IMR-90 (cell line): ENCODE data around the gene SESN2. TPM values are rescaled to one million over a fixed set of nuclear protein-coding genes. Genes with fewer than 3 reads are reported as not detected.

ENCODE experiments used
- ATAC-seq: fragments of 200-7000 bp; cut with Tn5 transposase; 2 replicates; pipeline ENCODE4 v1.9.1; 2020; ENCODE audit warnings: low read depth, mild to moderate bottlenecking, moderate library complexity
- BruUV-seq: library from RNA; stranded (reverse); fragments of 400-500 nt; replicated peaks from 2 replicates; lab custom pipeline; 2021; lab: Mats Ljungman, UMichigan
- CTCF ChIA-PET: fragments of 300-600 bp; formaldehyde crosslinking; extraction: SDS; loops from one replicate; lab custom pipeline; 2021; ENCODE audit warnings: antibody characterized with exemption; lab: Yijun Ruan, JAX
- POLR2A ChIA-PET: fragments of 300-600 bp; sonication (Branson Sonifier 250); formaldehyde crosslinking; loops from one replicate; lab custom pipeline; 2022; ENCODE audit warnings: antibody characterized with exemption; ENCODE audit not compliant: unreplicated experiment; lab: Charles Lee
- DNase-seq: peaks from one replicate; pipeline ENCODE4 v3.0.0; 2013
- H2AFZ ChIP-seq: replicated peaks from 2 replicates; pipeline ENCODE3; 2013; ENCODE audit warnings: low read length, mild to moderate bottlenecking; ENCODE audit not compliant: poor library complexity
- H2AK5ac ChIP-seq: 2 replicates; pipeline ENCODE4 v1.6.1; 2013; ENCODE audit warnings: low read depth, low read length, inconsistent platforms
- H2AK9ac ChIP-seq: replicated peaks from 2 replicates; pipeline ENCODE3; 2013; ENCODE audit warnings: mild to moderate bottlenecking, low read depth, low read length, moderate library complexity; ENCODE audit not compliant: poor library complexity
- H2BK120ac ChIP-seq: 2 replicates; pipeline ENCODE4 v1.6.1; 2013; ENCODE audit warnings: low read depth, low read length, inconsistent platforms
- H2BK15ac ChIP-seq: 3 replicates; pipeline ENCODE4 v1.6.1; 2013; ENCODE audit warnings: low read depth, low read length, inconsistent platforms
- H2BK20ac ChIP-seq: 2 replicates; pipeline ENCODE4 v1.6.1; 2013; ENCODE audit warnings: low read depth, mild to moderate bottlenecking, inconsistent platforms, low read length, moderate library complexity
- H2BK5ac ChIP-seq: 2 replicates; pipeline ENCODE4 v1.6.1; 2013; ENCODE audit warnings: mild to moderate bottlenecking, low read depth, low read length, inconsistent platforms; ENCODE audit not compliant: poor library complexity, severe bottlenecking
- H3K14ac ChIP-seq: replicated peaks from 2 replicates; pipeline ENCODE4 v1.6.1; 2013; ENCODE audit warnings: low read depth, low read length, inconsistent platforms
- H3K18ac ChIP-seq: 2 replicates; pipeline ENCODE4 v1.6.1; 2013; ENCODE audit warnings: low read depth, low read length, control low read depth
- H3K23ac ChIP-seq: 2 replicates; pipeline ENCODE4 v1.6.1; 2013; ENCODE audit warnings: low read depth, low read length, inconsistent platforms
- H3K27ac ChIP-seq: 2 replicates; pipeline ENCODE4 v1.5.1; 2013; ENCODE audit warnings: mild to moderate bottlenecking, control low read depth, low read length; ENCODE audit not compliant: insufficient read depth
- H3K27me3 ChIP-seq: 2 replicates; pipeline ENCODE4 v1.6.1; 2013; ENCODE audit warnings: low read length; ENCODE audit not compliant: control insufficient read depth, insufficient read depth
- H3K36me3 ChIP-seq: 2 replicates; pipeline ENCODE4 v1.6.1; 2013; ENCODE audit warnings: low read length, mixed read lengths; ENCODE audit not compliant: control insufficient read depth, insufficient read depth
- H3K4ac ChIP-seq: 2 replicates; pipeline ENCODE4 v1.6.1; 2013; ENCODE audit warnings: low read depth, low read length, inconsistent platforms
- H3K4me1 ChIP-seq: 2 replicates; pipeline ENCODE4 v1.6.1; 2013; ENCODE audit warnings: low read length, mixed read lengths; ENCODE audit not compliant: control insufficient read depth, insufficient read depth
- H3K4me2 ChIP-seq: 2 replicates; pipeline ENCODE4 v1.6.1; 2013; ENCODE audit warnings: low read depth, mild to moderate bottlenecking, control low read depth, low read length, moderate library complexity
- H3K4me3 ChIP-seq: 2 replicates; pipeline ENCODE4 v1.5.1; 2013; ENCODE audit warnings: low read depth, mild to moderate bottlenecking, control low read depth, low read length, moderate library complexity; ENCODE audit not compliant: insufficient read depth
- H3K56ac ChIP-seq: 2 replicates; pipeline ENCODE4 v1.6.1; 2013; ENCODE audit warnings: low read length, inconsistent platforms; ENCODE audit not compliant: insufficient read depth; ENCODE audit errors: extremely low read depth
- H3K79me1 ChIP-seq, 2 experiments: 2 replicates each; pipeline ENCODE4 v1.6.1; 2013; ENCODE audit warnings: low read length in 2 of 2, inconsistent platforms in 1 of 2, low read depth in 1 of 2
- H3K9ac ChIP-seq: 2 replicates; pipeline ENCODE4 v1.6.1; 2013; ENCODE audit warnings: low read depth, low read length, control low read depth
- H3K9me1 ChIP-seq: 2 replicates; pipeline ENCODE4 v1.6.1; 2013; ENCODE audit warnings: low read length, inconsistent platforms; ENCODE audit not compliant: insufficient read depth
- H3K9me3 ChIP-seq: 2 replicates; pipeline ENCODE4 v1.6.1; 2013; ENCODE audit warnings: low read length; ENCODE audit not compliant: control insufficient read depth, insufficient read depth
- H4K20me1 ChIP-seq: 2 replicates; pipeline ENCODE4 v1.6.1; 2013; ENCODE audit warnings: low read length, inconsistent platforms; ENCODE audit not compliant: insufficient read depth
- H4K5ac ChIP-seq: 2 replicates; pipeline ENCODE4 v1.6.1; 2013; ENCODE audit warnings: mild to moderate bottlenecking, low read depth, low read length, control low read depth
- H4K8ac ChIP-seq, 2 experiments: 2 replicates each; pipeline ENCODE4 v1.6.1; 2013; ENCODE audit warnings: low read depth in 2 of 2, low read length in 2 of 2, control low read depth in 1 of 2, inconsistent platforms in 1 of 2
- H4K91ac ChIP-seq: 2 replicates; pipeline ENCODE4 v1.6.1; 2013; ENCODE audit warnings: low read depth, low read length, inconsistent platforms; ENCODE audit not compliant: insufficient read depth
- BHLHE40 ChIP-seq: fragments of 150-350 bp; IDR thresholded peaks from 2 replicates; pipeline ENCODE4 v1.6.1; 2016; ENCODE audit warnings: mild to moderate bottlenecking, low read depth, low read length
- CEBPB ChIP-seq: IDR thresholded peaks from 2 replicates; pipeline ENCODE4 v1.6.1; 2012; ENCODE audit warnings: low read depth, low read length, improper control_type of control experiment
- MXI1 ChIP-seq: IDR thresholded peaks from 2 replicates; pipeline ENCODE4 v1.6.1; 2012; ENCODE audit warnings: low read depth, mild to moderate bottlenecking, low read length, moderate library complexity, borderline replicate concordance
- RCOR1 ChIP-seq: IDR thresholded peaks from 2 replicates; pipeline ENCODE4 v1.6.1; 2012; ENCODE audit warnings: mild to moderate bottlenecking, low read length, improper control_type of control experiment; ENCODE audit not compliant: insufficient replicate concordance
- WGBS, 2 experiments: methylation state at CpG; one replicate each; pipeline versions ENCODE4 v1.1.5 to v1.1.7; 2013; ENCODE audit warnings: missing lambda C conversion rate in 2 of 2; ENCODE audit not compliant: insufficient read length in 1 of 2; ENCODE audit errors: extremely low coverage in 2 of 2; 5-methylcytosine and 5-hydroxymethylcytosine counted together
- dilution Hi-C: fragments of 300-500 bp; cut with HindIII; formaldehyde crosslinking; loops from one replicate; pipeline ENCODE4 v1.14.3; 2018; ENCODE audit warnings: low sequenced_read_pairs; ENCODE audit not compliant: unreplicated experiment
- in situ Hi-C: fragments of 300-500 bp; cut with MboI; formaldehyde crosslinking; loops from 3 replicates; pipeline ENCODE4 v1.14.3; 2019; ENCODE audit warnings: low sequenced_read_pairs, inconsistent platforms, mixed read lengths
- intact Hi-C: fragments of 100-400 bp; cut with micrococcal nuclease; formaldehyde crosslinking; loops from 2 replicates; pipeline ENCODE4 v1.10.0; 2022
- polyA plus RNA-seq, 3 experiments: library from polyadenylated mRNA; depleted of rRNA; stranded (reverse); fragments of >200 nt; gene quantifications; 2 replicates each; pipeline ENCODE4 v1.2.3, GENCODE V29; 2012; ENCODE audit warnings: low replicate concordance in 1 of 3
- total RNA-seq: library from RNA; depleted of rRNA; stranded (reverse); fragments of >200 nt; gene quantifications from 2 replicates; pipeline ENCODE4 v1.2.3, GENCODE V29; 2012
- TF ChIP-seq, protein P1 (sequence below): conservative IDR thresholded peaks from 2 replicates; pipeline ENCODE4 v1.5.1; 2012; ENCODE audit warnings: mild to moderate bottlenecking, low read depth, low read length, improper control_type of control experiment

The SESN2 gene
- total and polyA plus RNA-seq, 2 of the 4 experiments (the other 2 are of a cell fraction) = 10.2 to 20.9 TPM

DNA sequence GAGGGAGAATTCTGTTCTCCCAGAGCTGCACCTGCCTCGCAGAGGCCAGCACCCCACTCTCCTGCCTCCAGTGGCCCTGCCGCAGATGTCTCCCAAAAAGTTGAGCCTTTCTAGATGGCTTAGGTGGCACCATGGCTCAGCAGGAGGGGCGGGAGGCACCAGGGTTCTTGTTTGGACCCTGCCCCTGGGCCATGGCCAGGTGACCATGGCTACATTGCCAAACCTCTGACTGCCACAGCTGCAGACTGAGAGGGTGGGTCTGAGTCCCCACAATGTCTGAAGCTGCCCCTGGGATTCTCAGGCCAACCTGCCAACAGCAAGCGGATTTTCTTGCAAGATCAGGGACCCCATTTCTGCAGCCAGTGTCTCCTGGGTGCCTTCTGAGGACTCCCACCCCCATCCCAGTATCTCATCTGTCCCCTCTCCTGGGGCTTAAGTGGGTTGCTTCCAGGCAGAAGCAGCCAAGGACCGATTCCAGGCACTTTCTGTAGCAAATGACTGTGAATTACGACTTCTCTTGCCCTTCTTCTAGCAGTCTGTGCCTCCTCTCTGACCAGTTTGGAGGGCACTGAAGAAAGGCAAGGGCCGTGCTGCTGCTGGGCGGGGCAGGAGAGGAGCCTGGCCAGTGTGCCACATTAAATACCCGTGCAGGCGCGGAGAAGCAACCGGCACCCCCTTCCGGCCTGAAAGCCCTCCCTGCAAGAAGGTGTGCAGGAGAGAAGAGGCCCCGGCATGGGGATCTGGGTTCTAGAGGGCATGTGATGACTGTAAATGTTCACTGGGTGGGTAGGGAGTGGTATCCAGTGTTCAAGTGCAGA is 22.5 kb downstream of the SESN2 start:
- no peak for TF ChIP-seq CEBPB
- TF ChIP-seq, protein P1, sequence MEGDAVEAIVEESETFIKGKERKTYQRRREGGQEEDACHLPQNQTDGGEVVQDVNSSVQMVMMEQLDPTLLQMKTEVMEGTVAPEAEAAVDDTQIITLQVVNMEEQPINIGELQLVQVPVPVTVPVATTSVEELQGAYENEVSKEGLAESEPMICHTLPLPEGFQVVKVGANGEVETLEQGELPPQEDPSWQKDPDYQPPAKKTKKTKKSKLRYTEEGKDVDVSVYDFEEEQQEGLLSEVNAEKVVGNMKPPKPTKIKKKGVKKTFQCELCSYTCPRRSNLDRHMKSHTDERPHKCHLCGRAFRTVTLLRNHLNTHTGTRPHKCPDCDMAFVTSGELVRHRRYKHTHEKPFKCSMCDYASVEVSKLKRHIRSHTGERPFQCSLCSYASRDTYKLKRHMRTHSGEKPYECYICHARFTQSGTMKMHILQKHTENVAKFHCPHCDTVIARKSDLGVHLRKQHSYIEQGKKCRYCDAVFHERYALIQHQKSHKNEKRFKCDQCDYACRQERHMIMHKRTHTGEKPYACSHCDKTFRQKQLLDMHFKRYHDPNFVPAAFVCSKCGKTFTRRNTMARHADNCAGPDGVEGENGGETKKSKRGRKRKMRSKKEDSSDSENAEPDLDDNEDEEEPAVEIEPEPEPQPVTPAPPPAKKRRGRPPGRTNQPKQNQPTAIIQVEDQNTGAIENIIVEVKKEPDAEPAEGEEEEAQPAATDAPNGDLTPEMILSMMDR = no peak
- TF ChIP-seq BHLHE40 = no peak
- TF ChIP-seq RCOR1 = no peak
- TF ChIP-seq MXI1 = no peak
- Histone ChIP-seq H2BK15ac (no peak overlapping the region), H4K5ac (no peak overlapping the region), H3K4me1 (no peaks in the 10 kb centered on the region), H2BK120ac (no peak overlapping the region), H3K14ac (no peak overlapping the region), H2BK20ac (no peak overlapping the region), H3K36me3 (peaks cover 57% of the 10 kb centered on the region), H3K27me3 (no peaks in the 10 kb centered on the region), H3K56ac (no peak overlapping the region), H3K23ac (no peak overlapping the region), H3K27ac (no peak overlapping the region), H2BK5ac (no peak overlapping the region), H3K4me2 (no peak overlapping the region), H3K79me1 (peaks cover 18 to 51% of the 10 kb centered on the region in 2 experiments), H2AK9ac (peak overlapping the region; percentile 72), H3K9me3 (no peaks in the 10 kb centered on the region), H2AFZ (no peak overlapping the region), H3K9me1 (peaks cover 13% of the 10 kb centered on the region), H2AK5ac (no peak overlapping the region), H4K20me1 (peaks cover 37% of the 10 kb centered on the region), H3K4me3 (no peak overlapping the region), H3K9ac (no peak overlapping the region), H4K91ac (no peak overlapping the region), H3K18ac (no peak overlapping the region), H3K4ac (no peak overlapping the region), H4K8ac (no peak overlapping the region)
- dilution Hi-C loops (no loop called here), in situ Hi-C loops (no loop called here), intact Hi-C loops (no loop called here)
- ATAC-seq (no peak), DNase-seq (no peak)
- ChIA-PET CTCF (no interaction called here), POLR2A (no interaction called here)
- no TSS peak for BruUV-seq
- 91% methylated on average over 7 of the region's 14 CpGs; no CpG with 5 or more reads in 1 of the 2 experiments for WGBS, 2 experiments
